NCI-H1105 treated with DMSO at 0.1 percent for 48 hours (cell line): ENCODE measurements around the gene SLC25A25.
"Not testable (repeated sequence)": the region's sequence is repeated elsewhere in the genome, so short reads cannot be mapped to it uniquely, and the experiment has no call there.

Experiments
- DNase-seq: peaks from one replicate; lab custom pipeline; 2025; lab: John Stamatoyannopoulos, UW

The SLC25A25 gene

DNA sequence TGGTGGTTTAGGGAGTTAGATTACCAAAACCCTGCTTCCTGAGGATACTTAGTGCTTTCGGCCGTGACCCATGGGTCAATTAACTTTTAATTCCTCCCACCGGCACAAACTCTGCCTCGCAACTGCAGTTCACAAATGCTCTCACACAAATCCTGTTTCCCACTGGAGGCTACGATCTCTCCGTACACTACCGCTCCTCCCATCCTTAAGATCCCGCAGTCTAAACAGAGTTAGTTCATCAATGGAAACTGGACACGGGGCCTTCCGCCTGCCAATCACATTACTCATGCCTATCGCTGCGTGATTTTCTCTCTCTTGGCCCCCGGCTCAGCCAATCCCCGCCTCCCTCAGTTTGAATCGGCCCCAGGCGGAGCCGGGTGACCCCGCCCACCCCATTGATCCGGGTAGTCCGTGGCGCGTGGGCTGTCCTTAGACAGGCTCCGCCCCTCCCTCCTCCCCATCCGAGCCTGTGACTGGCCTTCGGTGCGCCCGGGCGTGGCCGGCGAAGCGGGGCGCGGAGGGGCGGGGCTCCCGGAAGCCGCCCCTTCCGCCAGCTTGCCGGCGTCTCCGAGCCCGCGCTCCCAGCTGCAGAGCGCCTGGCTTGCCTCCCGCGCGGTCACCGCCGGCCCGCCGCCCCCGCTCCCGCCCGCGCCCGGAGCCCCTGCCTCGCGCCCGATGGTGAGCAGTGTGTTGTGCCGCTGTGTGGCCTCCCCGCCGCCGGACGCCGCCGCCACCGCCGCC lies at the start of gene SLC25A25:
Gene SLC25A25, plus strand, starts transcription at position 588 of the 741 bp plus-strand sequence. Its CDS starts 88 bp downstream, at position 676.
- peak; percentile 98 for DNase-seq

DNA sequence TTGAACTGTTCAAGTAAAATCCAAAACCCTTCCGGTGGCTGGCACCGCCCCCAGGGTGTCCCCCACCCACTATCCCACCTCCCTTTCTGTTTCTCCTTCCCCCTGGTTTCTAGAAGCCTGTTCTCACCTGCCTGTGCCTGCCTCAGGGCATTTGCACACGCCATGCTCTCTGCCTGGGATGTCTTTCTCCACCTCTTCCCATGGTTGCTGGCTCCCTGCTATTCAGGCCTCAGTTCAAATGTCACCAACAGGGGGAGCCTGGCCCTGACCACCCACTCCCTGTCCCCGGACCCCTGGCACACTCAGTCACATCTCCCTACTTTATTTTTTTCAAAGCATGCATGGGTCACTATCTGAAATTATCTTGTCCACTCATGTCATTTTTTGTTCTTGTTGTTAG lies 47.3 kb upstream of the SLC25A25 start:
- DNase-seq = no peak

DNA sequence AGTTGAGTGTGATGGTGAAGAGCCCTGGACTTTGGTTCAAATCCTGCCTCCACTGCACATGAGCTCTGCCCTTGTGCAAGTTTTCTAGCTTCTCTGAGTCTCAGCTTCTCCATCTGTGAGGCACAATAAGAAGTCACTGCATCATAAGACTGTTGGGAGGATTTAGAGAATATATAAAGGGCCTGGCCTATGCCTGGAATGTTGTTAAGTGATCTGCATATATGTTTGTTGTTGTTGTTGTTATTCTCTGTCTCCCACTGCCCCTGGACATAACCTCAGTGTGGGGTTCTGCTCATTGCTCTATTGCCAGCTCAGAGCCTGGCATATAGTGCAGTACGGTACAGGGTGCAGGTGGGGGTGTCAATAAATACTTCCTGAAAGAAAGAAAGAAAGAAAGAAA lies 46.9 kb upstream of the SLC25A25 start:
- no peak for DNase-seq

DNA sequence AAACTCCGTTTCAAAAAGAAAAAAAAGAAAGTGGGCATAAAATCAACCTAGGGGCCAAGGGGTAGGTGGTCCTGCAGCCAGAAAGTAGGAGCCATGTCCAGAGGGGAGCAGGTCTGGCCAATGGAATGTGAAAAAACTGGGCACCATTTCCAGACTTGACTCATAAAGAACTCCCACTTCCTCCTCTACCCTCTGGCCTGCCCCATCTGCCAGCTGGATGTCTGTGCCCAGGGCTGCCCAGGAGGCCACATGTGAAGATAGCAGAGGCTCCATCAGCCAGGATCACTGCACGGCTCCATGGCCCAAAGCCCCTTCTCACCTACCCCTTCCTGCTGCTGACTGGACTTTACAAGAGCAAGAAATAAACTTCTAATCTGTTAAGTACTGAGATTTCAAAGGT lies 45.1 kb upstream of the SLC25A25 start:
- no peak for DNase-seq

GRCh38 chr9:128023671-128024070 lies 44.4 kb upstream of the SLC25A25 start:
- DNase-seq = not testable (repeated sequence)

DNA sequence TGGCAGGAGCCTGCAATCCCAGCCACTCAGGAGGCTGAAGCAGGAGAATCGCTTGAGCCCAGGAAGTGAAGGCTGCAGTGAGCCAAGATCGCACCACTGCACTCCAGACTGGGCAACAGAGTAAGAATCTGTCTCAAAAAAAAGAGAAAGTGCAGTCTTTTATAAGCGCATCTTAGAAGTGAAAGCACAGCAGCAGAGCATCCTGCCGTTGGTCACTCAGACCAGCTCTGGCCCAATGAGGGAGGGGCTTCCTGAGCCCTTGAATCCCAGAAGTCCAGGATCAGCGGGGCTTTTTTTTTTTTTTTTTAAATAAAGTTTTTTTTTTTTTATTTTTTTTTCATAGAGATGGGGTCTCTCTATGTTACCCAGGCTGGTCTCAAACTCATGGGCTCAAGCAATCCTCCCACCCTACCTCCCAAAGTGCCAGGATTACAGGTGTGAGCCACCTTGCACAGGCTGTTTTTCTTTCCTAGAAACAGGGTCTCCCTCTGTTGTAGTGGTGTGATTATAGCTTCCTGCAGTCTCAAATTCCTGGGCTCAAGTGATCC lies 43.2 kb upstream of the SLC25A25 start:
- DNase-seq = no peak

DNA sequence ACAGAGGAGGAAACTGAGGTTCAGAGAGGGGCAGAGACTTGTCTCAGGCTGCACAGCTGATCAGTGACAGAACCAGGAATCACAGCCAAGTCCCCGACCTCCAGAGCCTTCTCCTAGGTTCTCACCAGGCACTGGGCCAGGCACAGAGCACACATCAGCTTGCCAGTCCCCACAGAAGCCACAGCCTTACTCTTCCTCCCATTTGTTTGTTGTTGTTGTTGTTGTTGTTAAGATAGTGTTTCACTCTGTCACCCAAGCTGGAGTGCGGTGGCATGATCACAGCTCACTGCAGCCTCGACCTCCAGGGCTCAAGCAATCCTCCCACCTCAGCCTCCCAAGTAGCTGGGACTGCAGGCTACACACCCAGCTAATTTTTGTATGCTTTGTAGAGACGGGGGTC lies 42.3 kb upstream of the SLC25A25 start:
- no peak for DNase-seq

GRCh38 chr9:128026255-128026772 lies 41.7 kb upstream of the SLC25A25 start:
- DNase-seq = no peak

- DNase-seq = no peak
Observed at GRCh38 chr9:128026773-128027541, 41.1 kb upstream of the SLC25A25 start.

DNA sequence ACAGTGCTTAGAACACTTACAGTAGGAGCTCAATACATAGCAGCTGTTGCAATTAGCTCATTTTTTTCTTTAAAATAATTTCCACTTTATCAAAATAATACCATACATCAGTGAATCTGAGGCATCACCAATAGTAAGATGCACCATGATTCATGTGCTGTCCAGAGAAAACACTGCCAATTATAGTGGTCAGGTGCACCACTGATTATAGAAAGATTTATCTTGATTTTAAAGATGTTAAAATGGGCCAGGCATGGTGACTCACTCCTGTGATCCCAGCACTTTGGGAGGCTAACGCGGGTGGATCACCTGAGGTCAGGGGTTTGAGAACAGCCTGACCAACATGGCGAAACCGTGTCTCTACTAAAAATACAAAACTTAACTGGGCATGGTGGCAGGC lies 40.3 kb upstream of the SLC25A25 start:
- no peak for DNase-seq

GRCh38 chr9:128033609-128034008 lies 34.4 kb upstream of the SLC25A25 start:
- no peak for DNase-seq

DNA sequence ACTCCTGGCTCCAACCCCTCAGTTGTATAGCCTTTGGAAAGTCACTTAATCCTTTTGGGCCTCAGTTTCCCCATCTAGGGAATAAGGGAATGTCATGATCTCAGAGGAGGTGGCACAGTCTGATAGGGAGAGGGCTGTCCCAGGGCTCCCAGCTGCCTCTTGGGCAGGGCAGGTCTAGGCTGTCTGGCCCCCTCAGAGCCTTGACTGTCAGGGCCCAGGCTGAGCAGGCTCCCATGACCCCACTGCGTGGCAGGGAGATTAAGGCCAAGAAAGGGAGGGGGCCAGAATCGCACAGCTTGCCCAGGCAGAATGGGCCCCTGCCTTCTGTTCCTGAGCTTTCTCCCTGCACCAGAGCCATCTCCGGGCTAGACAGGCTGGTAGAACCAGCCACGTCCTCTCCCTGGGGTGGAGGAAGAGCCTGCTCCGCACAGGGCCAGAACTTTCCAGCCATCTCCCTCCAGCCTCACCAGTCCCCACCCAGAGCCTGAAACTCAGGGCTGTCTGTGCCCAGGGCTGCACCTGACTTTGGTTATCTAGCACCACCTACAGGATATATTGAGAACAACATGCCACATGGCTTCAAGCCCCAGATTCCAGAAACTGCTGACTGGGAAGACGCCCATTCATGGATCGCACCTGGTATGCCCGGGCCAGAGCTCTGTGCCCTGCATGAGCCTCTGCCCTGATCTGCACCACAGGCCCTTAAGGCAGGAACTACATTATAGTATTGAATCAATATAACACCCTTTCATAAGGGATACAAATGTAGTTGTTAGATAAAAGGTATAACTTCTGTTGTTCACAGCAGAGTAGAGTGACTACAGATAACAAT lies 33.0 kb upstream of the SLC25A25 start:
- peak; percentile 81 for DNase-seq

DNA sequence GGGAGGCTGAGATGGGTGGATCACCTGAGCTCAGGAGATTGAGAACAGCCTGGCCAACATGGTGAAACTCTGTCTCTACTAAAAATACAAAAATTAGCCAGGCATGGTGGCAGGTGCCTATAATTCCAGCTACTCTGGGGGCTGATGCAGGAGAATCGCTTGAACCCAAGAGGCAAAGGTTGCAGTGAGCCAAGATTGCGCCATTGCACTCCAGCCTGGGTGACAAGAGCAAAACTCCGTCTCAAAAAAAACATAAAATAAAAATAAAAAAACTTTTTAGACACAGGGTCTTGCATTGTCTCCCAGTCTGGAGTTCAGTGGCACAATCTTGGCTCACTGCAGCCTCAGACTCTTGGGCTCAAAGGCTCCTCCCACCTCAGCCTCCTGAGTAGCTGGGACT lies 31.5 kb upstream of the SLC25A25 start:
- DNase-seq = not testable (repeated sequence)

- DNase-seq = not testable (repeated sequence)
Observed at GRCh38 chr9:128040783-128041182, 27.2 kb upstream of the SLC25A25 start.

DNA sequence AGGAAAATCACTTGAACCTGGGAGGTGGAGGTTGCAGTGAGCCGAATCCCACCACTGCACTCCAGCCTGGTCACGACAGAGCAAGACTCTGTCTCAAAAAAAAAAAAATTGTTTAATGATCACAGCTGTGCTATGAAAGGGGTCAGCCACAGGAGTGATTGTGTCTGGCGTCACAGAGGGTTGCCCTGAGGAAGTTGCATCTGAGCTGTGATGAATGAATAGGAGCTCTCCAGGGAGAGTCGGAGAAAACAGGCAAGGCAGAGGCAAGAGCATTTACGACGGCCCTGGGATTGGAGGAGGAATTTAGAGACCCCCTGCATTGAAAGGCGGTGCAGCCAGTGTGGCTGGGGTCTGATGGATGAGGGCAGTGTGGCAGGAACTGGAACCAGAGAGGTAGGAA lies 26.0 kb upstream of the SLC25A25 start:
- no peak for DNase-seq

- no peak for DNase-seq
Observed at GRCh38 chr9:128043467-128043868, 24.6 kb upstream of the SLC25A25 start.

DNA sequence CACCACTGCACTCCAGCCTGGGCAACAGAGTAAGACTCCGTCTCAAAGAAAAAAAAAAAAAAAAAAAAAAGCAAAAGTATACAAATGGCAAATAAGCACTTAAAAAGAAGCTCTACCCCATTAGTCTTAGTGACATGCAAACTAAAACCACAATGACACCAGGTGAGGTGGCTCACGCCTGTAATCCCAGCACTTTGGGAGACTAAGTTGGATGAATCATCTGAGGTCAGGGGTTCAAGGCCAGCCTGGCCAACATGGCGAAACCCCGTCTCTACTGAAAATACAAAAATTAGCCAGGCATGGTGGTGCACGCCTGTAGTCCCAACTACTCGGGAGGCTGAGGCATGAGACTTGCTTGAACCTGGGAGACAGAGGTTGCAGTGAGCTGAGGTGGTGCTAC lies 22.6 kb upstream of the SLC25A25 start:
- DNase-seq = not testable (repeated sequence)

DNA sequence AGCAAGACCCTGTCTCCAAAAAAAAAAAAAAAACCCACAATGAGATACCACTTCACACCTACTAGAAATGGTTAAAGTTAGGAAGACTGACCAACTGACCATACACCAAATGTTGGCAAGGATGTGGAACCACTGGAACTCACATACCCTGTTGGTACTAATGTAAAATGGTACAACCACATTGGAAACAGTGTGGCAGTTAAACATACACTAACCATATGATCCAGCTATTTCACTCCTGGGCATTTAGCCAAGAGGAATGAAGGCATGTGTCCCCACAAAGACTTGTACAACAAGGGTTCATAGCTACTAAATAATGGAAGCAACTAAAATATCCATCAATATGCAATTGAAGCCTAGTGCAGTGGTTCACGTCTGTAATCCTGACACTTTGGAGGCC lies 22.2 kb upstream of the SLC25A25 start:
- DNase-seq = peak; percentile 2

- no peak for DNase-seq
Observed at GRCh38 chr9:128047231-128047630, 20.8 kb upstream of the SLC25A25 start.

DNA sequence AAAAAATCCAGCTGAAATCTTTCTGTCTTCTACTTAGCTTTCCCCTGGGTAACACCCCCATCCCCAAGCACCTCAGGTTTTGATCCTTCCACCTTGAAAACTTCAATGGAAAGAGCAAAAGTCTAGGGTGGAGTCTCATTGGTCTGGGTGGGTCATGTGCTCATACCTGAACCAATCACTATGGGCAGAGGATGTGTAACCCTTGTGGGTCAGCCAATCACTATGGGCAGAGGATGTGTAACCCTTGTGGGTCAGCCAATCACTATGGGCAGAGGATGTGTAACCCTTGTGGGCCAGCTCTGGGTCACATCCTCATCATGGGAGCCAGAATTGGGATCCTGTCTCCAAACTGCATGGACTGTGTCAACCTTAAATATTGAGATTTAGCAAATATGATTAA lies 19.4 kb upstream of the SLC25A25 start:
- DNase-seq = no peak

DNA sequence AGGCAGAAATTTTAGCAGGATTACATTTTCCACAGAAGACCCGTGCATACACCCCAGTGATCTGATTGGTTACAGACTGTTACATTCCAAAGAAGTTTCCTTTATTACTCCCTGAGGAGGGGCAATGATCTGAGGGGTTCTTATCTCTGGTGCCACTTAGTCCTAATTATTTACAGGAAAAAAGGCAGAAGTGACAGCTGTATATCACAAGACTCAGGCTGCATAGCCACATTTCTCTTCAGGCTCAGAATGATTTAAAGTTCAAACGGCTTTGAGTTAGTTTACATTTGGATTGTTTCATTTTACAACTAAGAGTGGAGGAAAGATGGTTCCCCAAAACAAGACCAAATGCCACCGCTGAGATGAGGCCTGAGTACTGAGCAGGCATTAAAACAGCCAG lies 18.2 kb upstream of the SLC25A25 start:
- DNase-seq = no peak
